Measurements from ENCODE around the gene SPINT4.
"Not testable (repeated sequence)": the region's sequence is repeated elsewhere in the genome, so short reads cannot be mapped to it uniquely, and the experiment has no call there.

The SPINT4 gene

GRCh38 chr20:45735988-45736387, 13.8 kb downstream of the SPINT4 start:
- no peak for TF ChIP-seq CTCF (IDR thresholded peaks at IDR 0.05; ENCODE audit: low read depth, low read length, missing control alignments)
- no peak overlapping the region for H3K4me3 ChIP-seq (ENCODE audit: low read depth, low read length)
- DNase-seq (ENCODE audit: low read depth): no peak
- in situ Hi-C loops (cut with HindIII; ENCODE audit: low sequenced_read_pairs): no loop called here

GRCh38 chr20:45742596-45742995, 20.4 kb downstream of the SPINT4 start:
- no peak overlapping the region for H3K4me3 ChIP-seq (ENCODE audit: low read depth, low read length)
- no peak for DNase-seq (ENCODE audit: low read depth)
- no peak for TF ChIP-seq CTCF (IDR thresholded peaks at IDR 0.05; ENCODE audit: low read depth, low read length, missing control alignments)
- in situ Hi-C loops (cut with HindIII; ENCODE audit: low sequenced_read_pairs): no loop called here

- in situ Hi-C loops (cut with HindIII; ENCODE audit: low sequenced_read_pairs): no loop called here
- TF ChIP-seq CTCF (IDR thresholded peaks at IDR 0.05; ENCODE audit: low read depth, low read length, missing control alignments): no peak
- H3K4me3 ChIP-seq (ENCODE audit: low read depth, low read length): no peak overlapping the region
- DNase-seq (ENCODE audit: low read depth): no peak
Measured at GRCh38 chr20:45745015-45745414, 22.9 kb downstream of the SPINT4 start.

GRCh38 chr20:45751721-45752120, 29.6 kb downstream of the SPINT4 start:
- no peak for DNase-seq (ENCODE audit: low read depth)
- H3K4me3 ChIP-seq (ENCODE audit: low read depth, low read length): no peak overlapping the region
- in situ Hi-C loops (cut with HindIII; ENCODE audit: low sequenced_read_pairs): no loop called here
- no peak for TF ChIP-seq CTCF (IDR thresholded peaks at IDR 0.05; ENCODE audit: low read depth, low read length, missing control alignments)

- TF ChIP-seq CTCF (IDR thresholded peaks at IDR 0.05; ENCODE audit: low read depth, low read length, missing control alignments): no peak
- H3K4me3 ChIP-seq (ENCODE audit: low read depth, low read length): no peak overlapping the region
- DNase-seq (ENCODE audit: low read depth): no peak
- in situ Hi-C loops (cut with HindIII; ENCODE audit: low sequenced_read_pairs): no loop called here
Measured at GRCh38 chr20:45752746-45753145, 30.6 kb downstream of the SPINT4 start.

- in situ Hi-C loops (cut with HindIII; ENCODE audit: low sequenced_read_pairs): no loop called here
- TF ChIP-seq CTCF (IDR thresholded peaks at IDR 0.05; ENCODE audit: low read depth, low read length, missing control alignments): no peak
- DNase-seq (ENCODE audit: low read depth): no peak
- H3K4me3 ChIP-seq (ENCODE audit: low read depth, low read length): no peak overlapping the region
Measured at GRCh38 chr20:45758096-45758495, 35.9 kb downstream of the SPINT4 start.

GRCh38 chr20:45759921-45760320, 37.8 kb downstream of the SPINT4 start:
- DNase-seq (ENCODE audit: low read depth); H3K4me3 ChIP-seq (ENCODE audit: low read depth, low read length); in situ Hi-C loops (cut with HindIII; ENCODE audit: low sequenced_read_pairs): not testable (repeated sequence)

GRCh38 chr20:45761966-45762365, 39.8 kb downstream of the SPINT4 start:
- in situ Hi-C loops (cut with HindIII; ENCODE audit: low sequenced_read_pairs); H3K4me3 ChIP-seq (ENCODE audit: low read depth, low read length); DNase-seq (ENCODE audit: low read depth): not testable (repeated sequence)

- in situ Hi-C loops (cut with HindIII; ENCODE audit: low sequenced_read_pairs); DNase-seq (ENCODE audit: low read depth); H3K4me3 ChIP-seq (ENCODE audit: low read depth, low read length): not testable (repeated sequence)
Measured at GRCh38 chr20:45764618-45765282, 42.6 kb downstream of the SPINT4 start.

All from astrocyte of the cerebellum (primary cell).